ENCODE data around the gene NLRP6.
A peak's percentile ranks its signal among the peaks of the same experiment; 100 is the strongest.
"Not testable (repeated sequence)": the region's sequence is repeated elsewhere in the genome, so short reads cannot be mapped to it uniquely, and the experiment has no call there.

The NLRP6 gene

GRCh38 chr11:278001-278951, at the start of gene NLRP6:
TSS of gene NLRP6 (plus strand) at chr11:278407. CDS start at chr11:278570, 163 bp downstream.
- DNase-seq, result no peak

GRCh38 chr11:230431-230830, 47.8 kb upstream of the NLRP6 start:
- DNase-seq, result no peak

- DNase-seq, result no peak
These were observed 45.2 kb upstream of the NLRP6 start for GRCh38 chr11:232783-233565.

GRCh38 chr11:235180-235579, 43.0 kb upstream of the NLRP6 start:
- DNase-seq, result no peak

- DNase-seq, result no peak
These were observed 42.6 kb upstream of the NLRP6 start for GRCh38 chr11:235609-235996.

- DNase-seq, result peak; percentile 66
These were observed 42.0 kb upstream of the NLRP6 start, which contains the start of gene SIRT3 for GRCh38 chr11:235997-236773. TSS of gene SIRT3 (minus strand) at chr11:236342. CDS start at chr11:236328, 14 bp downstream.

- peak; percentile 82 for DNase-seq
These were observed 41.1 kb upstream of the NLRP6 start, which contains the start of gene PSMD13 for GRCh38 chr11:236774-237767. TSS of gene PSMD13 (plus strand) at chr11:236976. CDS start at chr11:237050, 74 bp downstream.

GRCh38 chr11:238346-238745, 39.9 kb upstream of the NLRP6 start:
- DNase-seq, result not testable (repeated sequence)

- no peak for DNase-seq
These were observed 37.9 kb upstream of the NLRP6 start for GRCh38 chr11:240315-240714.

GRCh38 chr11:241634-242033, 36.6 kb upstream of the NLRP6 start:
- DNase-seq, result no peak

GRCh38 chr11:244376-244775, 33.8 kb upstream of the NLRP6 start:
- no peak for DNase-seq

- DNase-seq, result no peak
These were observed 29.1 kb upstream of the NLRP6 start for GRCh38 chr11:249062-249461.

GRCh38 chr11:250274-250673, 27.9 kb upstream of the NLRP6 start:
- no peak for DNase-seq

GRCh38 chr11:250740-251299, 27.4 kb upstream of the NLRP6 start:
- DNase-seq, result no peak

- DNase-seq, result no peak
These were observed 26.7 kb upstream of the NLRP6 start for GRCh38 chr11:251550-251949.

GRCh38 chr11:252666-253065, 25.5 kb upstream of the NLRP6 start:
- no peak for DNase-seq

- no peak for DNase-seq
These were observed 24.9 kb upstream of the NLRP6 start for GRCh38 chr11:253160-253885.

- no peak for DNase-seq
These were observed 24.3 kb upstream of the NLRP6 start for GRCh38 chr11:253886-254270.

GRCh38 chr11:255176-255575, 23.0 kb upstream of the NLRP6 start:
- no peak for DNase-seq

- no peak for DNase-seq
These were observed 22.4 kb upstream of the NLRP6 start for GRCh38 chr11:255816-256215.
